Effector CD4-positive, alpha-beta T cell (primary cell): ENCODE results near the gene TBCA.

Source experiments
- DNase-seq: peaks from one replicate; pipeline ENCODE4 v3.0.0-alpha.2; 2020
- total RNA-seq: gene quantifications from one replicate; lab custom pipeline; 2026; lab: John Stamatoyannopoulos, UW

The TBCA gene
- total RNA-seq, result 27.8 reads per million, percentile 54 among the genes with 10 or more reads in this experiment

- DNase-seq, result peak; percentile 87
Observed at GRCh38 chr5:77775790-77776553, at the start of gene TBCA. Gene TBCA, minus strand, starts transcription at chr5:77776339. Its CDS starts 82 bp downstream, at chr5:77776257.

- DNase-seq, result no peak
Observed at GRCh38 chr5:77824981-77825380, 48.8 kb upstream of the TBCA start.

GRCh38 chr5:77816686-77817085, 40.5 kb upstream of the TBCA start:
- no peak for DNase-seq

GRCh38 chr5:77812926-77813589, 36.9 kb upstream of the TBCA start:
- no peak for DNase-seq

GRCh38 chr5:77806213-77806843, 30.2 kb upstream of the TBCA start:
- no peak for DNase-seq

GRCh38 chr5:77798456-77798855, 22.3 kb upstream of the TBCA start:
- no peak for DNase-seq

- no peak for DNase-seq
Observed at GRCh38 chr5:77797136-77797535, 21.0 kb upstream of the TBCA start.

GRCh38 chr5:77795846-77796245, 19.7 kb upstream of the TBCA start:
- DNase-seq, result no peak

GRCh38 chr5:77795268-77795667, 19.1 kb upstream of the TBCA start:
- DNase-seq, result no peak

- no peak for DNase-seq
Observed at GRCh38 chr5:77791926-77792325, 15.8 kb upstream of the TBCA start.

- DNase-seq, result no peak
Observed at GRCh38 chr5:77791356-77791755, 15.2 kb upstream of the TBCA start.

GRCh38 chr5:77785229-77785628, 9.1 kb upstream of the TBCA start:
- no peak for DNase-seq

GRCh38 chr5:77784735-77785134, 8.6 kb upstream of the TBCA start:
- DNase-seq, result no peak

GRCh38 chr5:77781076-77781475, 4.9 kb upstream of the TBCA start:
- no peak for DNase-seq

GRCh38 chr5:77778881-77779438, 2.8 kb upstream of the TBCA start:
- no peak for DNase-seq

- DNase-seq, result no peak
Observed at GRCh38 chr5:77778398-77778797, 2.3 kb upstream of the TBCA start.

GRCh38 chr5:77777911-77778310, 1.8 kb upstream of the TBCA start:
- DNase-seq, result no peak

GRCh38 chr5:77777281-77777892, 1.2 kb upstream of the TBCA start:
- no peak for DNase-seq

GRCh38 chr5:77776554-77777206, 541 bp upstream of the TBCA start:
- DNase-seq, result no peak

GRCh38 chr5:77774981-77775789, 954 bp downstream of the TBCA start:
- DNase-seq, result no peak

GRCh38 chr5:77773734-77774280, 2.3 kb downstream of the TBCA start:
- DNase-seq, result no peak
